ENCODE data around the gene SIAE.
"Not testable (repeated sequence)": the region's sequence is repeated elsewhere in the genome, so short reads cannot be mapped to it uniquely, and the experiment has no call there.

SIAE gene

DNA sequence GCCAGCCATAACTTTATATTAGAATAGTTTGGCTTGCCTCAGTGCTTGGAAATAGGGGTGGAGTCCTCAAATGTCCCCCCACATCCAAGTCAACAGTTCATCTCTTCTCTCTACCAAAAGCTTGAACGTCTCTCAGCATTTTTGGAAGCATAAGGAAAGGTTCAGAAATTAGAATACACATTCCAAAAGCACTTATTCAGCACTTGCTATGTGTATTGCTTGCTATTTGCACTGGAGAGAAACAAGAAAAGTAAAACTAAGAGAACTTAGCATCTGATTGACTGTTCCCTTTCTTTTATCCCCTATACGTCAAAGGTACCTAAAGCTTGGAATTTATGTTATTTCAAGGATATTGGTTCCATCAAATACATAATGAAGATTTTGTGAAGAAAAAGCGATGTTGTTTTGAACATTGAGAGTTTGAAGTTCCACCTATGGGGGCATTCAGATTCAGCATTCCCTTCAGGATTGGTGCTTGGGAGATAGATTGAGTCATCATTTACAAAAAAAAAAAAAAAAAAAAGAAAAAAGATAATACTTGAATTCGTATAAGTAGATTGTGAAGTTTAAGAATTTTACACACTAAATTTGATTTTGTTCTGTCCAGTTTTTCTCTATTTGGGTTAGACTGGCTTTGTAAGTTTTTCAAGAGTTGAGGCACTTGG lies 49.5 kb downstream of the SIAE start:
- no peak for DNase-seq (ENCODE audit: low spot score)

DNA sequence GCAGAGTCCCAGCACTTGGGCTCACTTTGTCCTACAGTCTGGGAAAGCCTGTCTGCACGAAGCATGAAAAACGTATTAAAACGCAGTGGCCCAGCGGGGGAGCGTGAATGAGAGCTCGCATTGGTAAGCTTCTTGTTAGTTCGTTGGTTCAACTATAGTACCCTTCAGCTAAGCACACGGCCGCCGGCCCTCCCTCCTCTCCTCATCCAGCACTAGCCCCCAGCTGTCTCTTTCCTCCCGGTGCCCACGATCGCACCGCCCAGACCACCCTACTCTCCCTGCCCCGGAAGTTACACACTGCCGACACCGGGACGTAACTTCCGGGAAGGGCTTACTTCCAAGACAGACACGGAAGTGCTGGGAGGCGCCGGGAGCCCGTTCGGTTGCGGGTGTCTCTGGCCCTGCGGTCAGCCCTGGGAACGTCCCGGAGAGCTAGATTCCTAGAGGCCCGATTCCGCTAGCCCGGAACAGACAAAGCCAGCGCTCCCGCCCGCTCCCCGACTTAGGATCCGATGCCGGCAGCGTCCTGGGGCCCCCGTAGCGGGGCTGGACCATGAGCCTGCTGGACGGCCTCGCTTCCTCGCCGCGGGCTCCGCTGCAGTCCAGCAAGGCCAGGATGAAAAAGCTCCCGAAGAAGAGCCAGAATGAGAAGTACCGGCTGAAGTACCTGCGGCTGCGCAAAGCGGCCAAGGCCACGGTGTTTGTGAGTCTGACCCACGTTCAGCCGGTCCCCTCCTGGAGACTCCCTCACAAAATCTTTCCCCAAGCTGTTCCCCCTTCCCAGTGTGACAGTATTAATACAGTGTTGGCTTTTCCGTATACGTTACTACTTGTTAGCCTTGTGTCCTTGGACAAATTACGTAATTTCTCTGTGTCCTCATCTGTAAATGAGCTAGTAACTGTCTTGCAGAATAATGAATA lies 50.7 kb downstream of the SIAE start, which contains the start of gene TBRG1:
TSS of gene TBRG1 (plus strand) at position 334 of the 921 bp plus-strand sequence. CDS start at position 554, 220 bp downstream.
- DNase-seq (ENCODE audit: low spot score): peak; percentile 93

DNA sequence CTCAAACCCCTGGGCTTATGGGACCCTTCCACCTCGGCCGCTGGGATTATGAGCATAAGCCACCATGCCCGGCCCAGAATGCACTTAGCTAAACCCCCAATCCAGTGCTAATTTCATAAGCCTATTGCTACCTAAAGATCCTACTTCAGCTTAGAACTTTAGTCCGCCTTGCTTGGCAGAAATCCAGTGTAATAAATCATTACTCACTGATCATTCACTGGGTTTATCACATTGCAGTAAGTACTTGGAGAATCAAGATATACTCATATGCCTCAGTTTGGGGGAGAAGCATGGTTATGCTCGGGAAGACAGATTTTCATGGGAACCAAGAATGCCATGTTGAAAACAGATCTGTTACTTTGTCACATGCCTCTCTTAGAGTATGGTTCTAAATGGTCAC lies 54.7 kb downstream of the SIAE start:
- DNase-seq (ENCODE audit: low spot score): no peak

DNA sequence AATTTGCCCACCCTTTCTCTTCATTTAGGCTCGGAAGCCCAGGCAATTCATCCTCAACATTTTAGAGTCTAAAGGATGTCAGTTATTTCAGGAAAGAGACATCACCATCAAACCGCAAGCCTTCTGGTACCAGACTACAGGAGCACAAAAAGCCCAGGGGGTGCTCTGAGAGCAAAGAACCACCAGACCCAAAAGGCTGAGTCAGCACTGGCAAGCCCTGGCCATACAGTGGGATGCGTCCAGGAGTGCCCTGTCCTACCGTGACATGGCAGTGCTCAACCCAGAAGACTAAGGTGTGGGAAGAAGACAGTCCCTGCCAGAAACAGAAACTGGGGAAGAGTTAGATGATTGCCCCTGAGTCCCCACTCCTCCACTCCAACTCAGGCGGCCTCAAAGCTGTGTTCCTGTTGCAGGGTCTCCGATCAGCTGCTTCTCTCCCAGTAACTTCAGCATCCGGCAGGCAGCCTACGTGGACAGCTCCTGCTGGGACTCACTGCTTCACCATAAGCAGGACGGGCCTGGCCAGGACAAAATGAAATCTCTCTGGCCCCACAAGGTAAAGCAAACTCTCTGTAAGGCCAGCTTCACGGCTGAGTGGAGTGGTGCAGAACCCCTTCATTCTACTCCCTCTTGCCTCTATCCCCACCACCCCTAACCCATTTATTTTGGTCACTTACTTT lies 60.8 kb downstream of the SIAE start:
- no peak for DNase-seq (ENCODE audit: low spot score)

GRCh38 chr11:124612045-124612444 lies 61.5 kb downstream of the SIAE start:
- DNase-seq (ENCODE audit: low spot score): no peak

DNA sequence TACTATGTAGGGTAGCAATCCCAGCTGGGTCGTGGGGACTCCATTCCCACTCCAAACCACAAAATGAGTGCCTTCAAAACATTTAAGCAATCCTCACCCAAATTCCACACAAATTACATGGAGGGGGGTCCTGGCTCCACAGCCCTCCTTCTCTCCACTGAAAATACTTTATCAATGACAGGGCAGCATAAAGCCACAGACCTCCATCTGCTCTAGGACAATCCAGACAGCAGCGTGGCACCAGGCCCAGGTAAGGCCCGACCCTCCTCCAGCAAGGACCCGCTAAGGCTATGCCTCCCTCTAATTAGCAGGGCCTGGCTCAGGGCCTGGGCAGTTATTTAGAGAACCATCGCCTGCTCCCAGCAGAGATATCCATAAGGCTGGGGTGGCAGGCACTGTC lies 62.5 kb downstream of the SIAE start, which contains the start of gene PANX3:
TSS of gene PANX3 (plus strand) at position 365 of the 400 bp plus-strand sequence. CDS start 129 bp downstream, outside the sequence.
- no peak for DNase-seq (ENCODE audit: low spot score)

GRCh38 chr11:124610295-124610694 lies 63.2 kb downstream of the SIAE start:
- no peak for DNase-seq (ENCODE audit: low spot score)

DNA sequence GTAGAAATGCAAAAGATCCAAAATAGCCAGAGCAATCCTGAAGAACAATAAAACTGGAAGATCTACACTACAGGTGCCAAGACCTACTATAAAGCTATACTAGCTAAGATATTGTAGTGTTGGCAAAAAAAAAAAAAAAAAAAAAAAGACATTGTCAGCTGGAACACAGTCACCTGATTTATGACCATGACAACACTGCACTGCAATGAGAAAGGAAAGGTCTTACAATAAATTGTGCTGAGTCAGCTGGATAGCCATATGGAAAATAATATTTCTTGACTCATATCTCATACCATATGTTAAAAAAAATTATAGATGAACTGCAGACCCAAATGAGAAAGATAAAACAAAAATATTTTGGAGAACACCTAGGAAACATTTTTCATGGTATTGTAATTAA lies 65.4 kb downstream of the SIAE start:
- DNase-seq (ENCODE audit: low spot score): no peak

- no peak for DNase-seq (ENCODE audit: low spot score)
These were observed 67.8 kb downstream of the SIAE start for GRCh38 chr11:124605719-124606118.

- not testable (repeated sequence) for DNase-seq (ENCODE audit: low spot score)
These were observed 70.8 kb downstream of the SIAE start for GRCh38 chr11:124602723-124603122.

GRCh38 chr11:124602193-124602592 lies 71.3 kb downstream of the SIAE start:
- no peak for DNase-seq (ENCODE audit: low spot score)

GRCh38 chr11:124600621-124601320 lies 72.8 kb downstream of the SIAE start:
- DNase-seq (ENCODE audit: low spot score): no peak

GRCh38 chr11:124597626-124598025 lies 75.9 kb downstream of the SIAE start:
- no peak for DNase-seq (ENCODE audit: low spot score)

- DNase-seq (ENCODE audit: low spot score): no peak
These were observed 78.2 kb downstream of the SIAE start for GRCh38 chr11:124595302-124595701.

GRCh38 chr11:124592627-124593026 lies 80.9 kb downstream of the SIAE start:
- peak; percentile 44 for DNase-seq (ENCODE audit: low spot score)

GRCh38 chr11:124591430-124591829 lies 82.1 kb downstream of the SIAE start:
- no peak for DNase-seq (ENCODE audit: low spot score)

GRCh38 chr11:124586238-124586860 lies 87.2 kb downstream of the SIAE start:
- no peak for DNase-seq (ENCODE audit: low spot score)

- DNase-seq (ENCODE audit: low spot score): no peak
These were observed 88.7 kb downstream of the SIAE start for GRCh38 chr11:124584681-124585372.

GRCh38 chr11:124583781-124584180 lies 89.8 kb downstream of the SIAE start:
- no peak for DNase-seq (ENCODE audit: low spot score)

All from putamen (tissue), 1 donor.